ENCODE data around the gene CALML4. TPM values are rescaled to one million over a fixed set of nuclear protein-coding genes. Genes with fewer than 3 reads are reported as not detected.

CALML4 gene
- total and polyA plus RNA-seq, 2 experiments from 2014 or later: 1.4 to 4.5 TPM

- H3K36me3 ChIP-seq: peaks cover 6% of the 10 kb centered on the region
- no peaks in the 10 kb centered on the region for H3K27me3 ChIP-seq
- no peak overlapping the region for H3K27ac ChIP-seq
- no peak overlapping the region for H3K4me3 ChIP-seq
- H3K9me3 ChIP-seq (ENCODE audit: low read depth): no peaks in the 10 kb centered on the region
- no peak for DNase-seq (ENCODE audit: low read depth in 1 of 2, low spot score in 1 of 2)
- no peak for TF ChIP-seq CTCF (IDR thresholded peaks at IDR 0.05; ENCODE audit: low read depth, low read length)
- H3K4me1 ChIP-seq (ENCODE audit: low read depth): peaks cover 19% of the 10 kb centered on the region
Measured at GRCh38 chr15:68196445-68197169, 8.5 kb downstream of the CALML4 start.

- H3K27ac ChIP-seq: peak overlapping the region; percentile 7
- no peak overlapping the region for H3K4me3 ChIP-seq
- DNase-seq (ENCODE audit: low read depth in 1 of 2, low spot score in 1 of 2): no peak
- H3K4me1 ChIP-seq (ENCODE audit: low read depth): peaks cover 8% of the 10 kb centered on the region
- no peak for TF ChIP-seq CTCF (IDR thresholded peaks at IDR 0.05; ENCODE audit: low read depth, low read length)
- H3K36me3 ChIP-seq: peaks cover 8% of the 10 kb centered on the region
- H3K27me3 ChIP-seq: no peaks in the 10 kb centered on the region
- H3K9me3 ChIP-seq (ENCODE audit: low read depth): no peaks in the 10 kb centered on the region
Measured at GRCh38 chr15:68195336-68196112, 9.6 kb downstream of the CALML4 start.

GRCh38 chr15:68192804-68193486 is 12.2 kb downstream of the CALML4 start:
- peaks cover 8% of the 10 kb centered on the region for H3K36me3 ChIP-seq
- H3K9me3 ChIP-seq (ENCODE audit: low read depth): no peaks in the 10 kb centered on the region
- no peaks in the 10 kb centered on the region for H3K27me3 ChIP-seq
- DNase-seq (ENCODE audit: low read depth in 1 of 2, low spot score in 1 of 2): no peak
- TF ChIP-seq CTCF (IDR thresholded peaks at IDR 0.05; ENCODE audit: low read depth, low read length): no peak
- H3K4me1 ChIP-seq (ENCODE audit: low read depth): no peaks in the 10 kb centered on the region
- H3K4me3 ChIP-seq: no peak overlapping the region
- H3K27ac ChIP-seq: peak overlapping the region; percentile 2

GRCh38 chr15:68192117-68192516 is 13.0 kb downstream of the CALML4 start:
- no peaks in the 10 kb centered on the region for H3K4me1 ChIP-seq (ENCODE audit: low read depth)
- H3K4me3 ChIP-seq: no peak overlapping the region
- DNase-seq (ENCODE audit: low read depth in 1 of 2, low spot score in 1 of 2): no peak
- H3K27me3 ChIP-seq: no peaks in the 10 kb centered on the region
- peak overlapping the region; percentile 49 for H3K27ac ChIP-seq
- peaks cover 8% of the 10 kb centered on the region for H3K36me3 ChIP-seq
- TF ChIP-seq CTCF (IDR thresholded peaks at IDR 0.05; ENCODE audit: low read depth, low read length): no peak
- no peaks in the 10 kb centered on the region for H3K9me3 ChIP-seq (ENCODE audit: low read depth)

DNA sequence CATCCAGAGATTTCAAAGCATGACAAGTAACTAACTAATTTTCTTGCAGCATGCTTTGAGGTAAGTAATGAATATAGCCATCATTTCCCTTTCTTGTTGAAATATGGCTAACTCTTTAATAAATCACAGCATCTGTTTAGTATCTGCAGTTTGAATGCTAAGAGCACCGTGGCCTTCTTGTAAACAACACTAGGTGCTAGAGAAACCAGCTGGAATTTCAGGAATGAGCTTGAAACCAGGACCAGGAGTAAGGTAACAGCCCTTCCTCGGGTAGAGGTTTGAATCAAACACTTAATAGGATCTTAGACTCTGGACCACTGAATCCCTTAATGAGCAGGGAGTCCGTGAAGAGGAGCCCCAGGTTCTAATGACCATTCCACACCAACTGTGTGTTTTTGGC is 13.6 kb downstream of the CALML4 start:
- DNase-seq (ENCODE audit: low read depth in 1 of 2, low spot score in 1 of 2): no peak
- no peaks in the 10 kb centered on the region for H3K4me1 ChIP-seq (ENCODE audit: low read depth)
- TF ChIP-seq CTCF (IDR thresholded peaks at IDR 0.05; ENCODE audit: low read depth, low read length): no peak
- peak overlapping the region; percentile 49 for H3K27ac ChIP-seq
- H3K4me3 ChIP-seq: no peak overlapping the region
- no peaks in the 10 kb centered on the region for H3K27me3 ChIP-seq
- H3K36me3 ChIP-seq: peaks cover 8% of the 10 kb centered on the region
- no peaks in the 10 kb centered on the region for H3K9me3 ChIP-seq (ENCODE audit: low read depth)
